Measurements from ENCODE around the gene RESF1. TPM values are rescaled to one million over a fixed set of nuclear protein-coding genes. Genes with fewer than 3 reads are reported as not detected.

RESF1 gene
- total RNA-seq, 1 experiment from 2014 or later: 172 TPM

- H2BK120ac ChIP-seq (ENCODE audit: low read depth, low read length, poor library complexity, severe bottlenecking): no peak overlapping the region
- no peak overlapping the region for H2BK12ac ChIP-seq (ENCODE audit: insufficient read length, low read depth, low read length)
- no peak overlapping the region for H4K91ac ChIP-seq (ENCODE audit: insufficient read length, low read depth, low read length)
- Mint-ChIP-seq H3K4me3 (no peak overlapping the region), H3K27ac (peak overlapping the region in 1 of 3 experiments; percentile 41; a peak in 2 of 7 replicates), H3K4me1 (peaks cover 28% of the 10 kb centered on the region in 2 experiments), H3K27me3 (ENCODE audit: low read depth) (no peaks in the 10 kb centered on the region; the same call in 1 of the 2 replicates), H3K36me3 (ENCODE audit: insufficient read depth in 1 of 3, low read depth in 3 of 3) (peaks cover 88 to 97% (median 97%) of the 10 kb centered on the region in 3 experiments), H3K9me3 (peaks cover 52 to 61% of the 10 kb centered on the region in 2 experiments)
- H4K20me1 ChIP-seq (ENCODE audit: control insufficient read depth, insufficient read depth, insufficient read length): no peaks in the 10 kb centered on the region
- H3K4me1 ChIP-seq (ENCODE audit: insufficient read depth, low read length): peaks cover 4% of the 10 kb centered on the region; the same call in 1 of the 2 replicates
- DNase-seq: no peak
- H3K9ac ChIP-seq (ENCODE audit: extremely low read depth, insufficient read length, low read length): no peak overlapping the region
- H3K9me3 ChIP-seq (ENCODE audit: control insufficient read depth, low read depth, low read length): peaks cover 41% of the 10 kb centered on the region
- H3K27me3 ChIP-seq (ENCODE audit: insufficient read depth, low read length): no peaks in the 10 kb centered on the region
- H3K27ac ChIP-seq (ENCODE audit: insufficient read length, low read depth, low read length): peak overlapping the region; percentile 37
- no peaks in the 10 kb centered on the region for H3K23me2 ChIP-seq (ENCODE audit: insufficient read length, low read depth, low read length, poor library complexity, severe bottlenecking)
- no peak overlapping the region for H2BK5ac ChIP-seq (ENCODE audit: insufficient read length, low read length)
- no peak overlapping the region for H3K18ac ChIP-seq (ENCODE audit: insufficient read length, low read depth, low read length)
- H3K4ac ChIP-seq (ENCODE audit: low read depth, low read length): no peak overlapping the region
- H3K56ac ChIP-seq (ENCODE audit: insufficient read length, low read depth, low read length): no peak overlapping the region
- WGBS (ENCODE audit: extremely low coverage, insufficient read length, low lambda C conversion rate): no CpG with 5 or more reads among the region's 4 CpGs
- no peak overlapping the region for H3T11ph ChIP-seq (ENCODE audit: low read length)
- H3K79me1 ChIP-seq (ENCODE audit: insufficient read depth, low read depth, low read length, poor library complexity, severe bottlenecking): peaks cover 2% of the 10 kb centered on the region
- H2BK15ac ChIP-seq (ENCODE audit: low read depth, low read length): no peak overlapping the region
- no peak overlapping the region for H3K14ac ChIP-seq (ENCODE audit: insufficient read depth, low read length)
- H3K23ac ChIP-seq (ENCODE audit: insufficient read length, low read depth, low read length): no peak overlapping the region
- no peaks in the 10 kb centered on the region; the same call in 1 of the 2 replicates for H3K79me2 ChIP-seq (ENCODE audit: insufficient read depth, low read length)
- no peak overlapping the region for H4K5ac ChIP-seq (ENCODE audit: insufficient read length, low read depth, low read length)
- no peak overlapping the region for H4K8ac ChIP-seq (replicated peaks; ENCODE audit: insufficient read length, low read depth, low read length)
- no peak for TF ChIP-seq CTCF (conservative IDR thresholded peaks at IDR 0.05)
- no peak overlapping the region for H3K4me2 ChIP-seq (ENCODE audit: insufficient read depth, insufficient read length, low read length)
- no peak overlapping the region for H2AFZ ChIP-seq (ENCODE audit: low read length)
- H2BK20ac ChIP-seq (ENCODE audit: low read depth, low read length, poor library complexity, severe bottlenecking): no peak overlapping the region
- no peak overlapping the region for H2AK5ac ChIP-seq (ENCODE audit: insufficient read length, low read length)
Observed at GRCh38 chr12:31985832-31986231, 26.6 kb downstream of the RESF1 start.
